Pancreas (tissue), 10 donors: ENCODE measurements around the gene ACSF3. TPM values are rescaled to one million over a fixed set of nuclear protein-coding genes. Genes with fewer than 3 reads are reported as not detected.

Source experiments
- ATAC-seq, 4 donors: fragments of 200-7000 bp; cut with Tn5 transposase; one replicate each; pipeline versions ENCODE4 v1.8.0 to v1.9.1; 2020; ENCODE audit warnings: mild to moderate bottlenecking in 4 of 4, moderate library complexity in 4 of 4
- DNase-seq, 6 donors: peaks; one replicate each; pipeline ENCODE4 v3.0.0-alpha.2; 2020
- FAIRE-seq: peaks from 2 replicates; lab custom pipeline; 2012; peaks lifted over from hg19 to GRCh38; lab: Jason Lieb, UNC
- H3K27ac ChIP-seq, 4 donors: fragments of 200-600 bp; sonication (generic); 1 replicate in 3 of 4; 2 replicates in 1 of 4; pipeline versions ENCODE4 v1.5.0 to v1.8.0; 2020
- H3K27me3 ChIP-seq, 4 donors: fragments of 200-600 bp; one replicate each; pipeline ENCODE4 v1.8.0; 2021
- H3K36me3 ChIP-seq, 3 donors: fragments of 200-600 bp; sonication (generic) in 1 of 3; one replicate each; pipeline versions ENCODE4 v1.5.0 to v1.8.0; 2020 to 2021
- H3K4me1 ChIP-seq, 3 donors: fragments of 200-600 bp; one replicate each; pipeline ENCODE4 v1.8.0; 2021
- H3K4me3 ChIP-seq, 4 donors: fragments of 200-600 bp; sonication (generic) in 2 of 4; one replicate each; pipeline versions ENCODE4 v1.5.0 to v1.8.0; 2020 to 2021
- H3K9me3 ChIP-seq, 4 donors: fragments of 200-600 bp; one replicate each; pipeline ENCODE4 v1.8.0; 2021
- CTCF ChIP-seq, 4 donors: fragments of 200-600 bp; sonication (generic) in 3 of 4; IDR thresholded peaks; one replicate each; pipeline versions ENCODE4 v1.5.0 to v1.8.0; 2021; ENCODE audit warnings: antibody characterized with exemption in 4 of 4
- WGBS, 2 donors: extraction: QIAGEN DNeasy Blood & Tissue Kit; methylation state at CpG; one replicate each; pipeline ENCODE4 v1.1.7; 2013; 5-methylcytosine and 5-hydroxymethylcytosine counted together
- intact Hi-C, 3 donors: fragments of 100-400 bp; cut with DNase I; formaldehyde crosslinking; loops; one replicate each; pipeline versions ENCODE4 v1.11.1 to v1.14.2; 2022
- polyA plus RNA-seq, 2 donors: library from polyadenylated mRNA; stranded (reverse); fragments of 200-250 nt; gene quantifications; one replicate each; pipeline ENCODE4 v1.2.3, GENCODE V29; 2013
- total RNA-seq, 6 donors: library from RNA; stranded (reverse); fragmentation: NEBNext Ultra II Directional in 4 of 6; extraction: Animal tissue kit (Norgen Biotek cat#: 25700) in 4 of 6; gene quantifications; one replicate each; pipeline versions ENCODE4 v1.2.1 to v1.2.4, GENCODE V29; 2021 to 2023
- donor health status: healthy with polysubstance abuse.
- donor health status: DM: no; HTN: no; CAD: no; lungs with moderate emphysema.
- donor health status: DM: no; HTN: no; CAD: no.
- donor health status: control.
- donor health status: control.
- donor health status: Bipolar disorder and iron deficiency.
- donor health status: DM: yes; HTN: yes; CAD: no.
- donor health status: DM: no; HTN: no; CAD: no.
- donor health status: DM: no; HTN: no; CAD: no.
- donor health status: DM: yes; HTN: yes; CAD: no.

ACSF3 gene
- total and polyA plus RNA-seq, 8 donors: 17.3 to 36.9 (median 20.8) TPM

GRCh38 chr16:89054714-89055113 lies 38.9 kb upstream of the ACSF3 start:
- no peak overlapping the region for H3K4me3 ChIP-seq
- peaks cover 0 to under 1% (median 0%) of the 10 kb centered on the region in 4 donors for H3K27me3 ChIP-seq
- WGBS, 2 donors: 65 to 67% methylated on average over 10 to 11 of the region's 11 CpGs
- FAIRE-seq (no peak), ATAC-seq (no peak), DNase-seq (peak in 1 of 6 donors; percentile 53)
- no peaks in the 10 kb centered on the region for H3K9me3 ChIP-seq
- H3K27ac ChIP-seq: no peak overlapping the region
- intact Hi-C loops: no loop called here
- no peaks in the 10 kb centered on the region for H3K4me1 ChIP-seq
- no peaks in the 10 kb centered on the region for H3K36me3 ChIP-seq
- no peak for TF ChIP-seq CTCF (IDR thresholded peaks at IDR 0.05)

GRCh38 chr16:89055313-89055712 lies 38.3 kb upstream of the ACSF3 start:
- H3K4me1 ChIP-seq: no peaks in the 10 kb centered on the region
- no peaks in the 10 kb centered on the region for H3K9me3 ChIP-seq
- intact Hi-C loops: no loop called here
- no peak for ATAC-seq
- no peaks in the 10 kb centered on the region for H3K27me3 ChIP-seq
- WGBS, 2 donors: 65 to 75% methylated on average over 13 to 15 of the region's 15 CpGs
- no peak overlapping the region for H3K4me3 ChIP-seq
- peak in 1 of 6 donors; percentile 52 for DNase-seq
- TF ChIP-seq CTCF (IDR thresholded peaks at IDR 0.05): no peak
- H3K27ac ChIP-seq: no peak overlapping the region
- FAIRE-seq: no peak
- no peaks in the 10 kb centered on the region for H3K36me3 ChIP-seq

GRCh38 chr16:89055894-89056555 lies 37.6 kb upstream of the ACSF3 start:
- Histone ChIP-seq H3K9me3 (no peaks in the 10 kb centered on the region), H3K36me3 (no peaks in the 10 kb centered on the region), H3K4me3 (no peak overlapping the region), H3K27ac (no peak overlapping the region), H3K4me1 (no peaks in the 10 kb centered on the region), H3K27me3 (no peaks in the 10 kb centered on the region)
- 62 to 77% methylated on average over 25 of the region's 25 CpGs for WGBS, 2 donors
- no peak for ATAC-seq
- intact Hi-C loops: no loop called here
- no peak for TF ChIP-seq CTCF (IDR thresholded peaks at IDR 0.05)
- no peak for DNase-seq
- FAIRE-seq: no peak

- H3K9me3 ChIP-seq: no peaks in the 10 kb centered on the region
- no peak for DNase-seq
- no peak overlapping the region for H3K27ac ChIP-seq
- H3K36me3 ChIP-seq: no peaks in the 10 kb centered on the region
- intact Hi-C loops: no loop called here
- TF ChIP-seq CTCF (IDR thresholded peaks at IDR 0.05): no peak
- H3K27me3 ChIP-seq: no peaks in the 10 kb centered on the region
- no peak overlapping the region for H3K4me3 ChIP-seq
- 59 to 66% methylated on average over 11 of the region's 11 CpGs for WGBS, 2 donors
- H3K4me1 ChIP-seq: no peaks in the 10 kb centered on the region
- ATAC-seq: no peak
- FAIRE-seq: no peak
Observed at GRCh38 chr16:89056592-89056991, 37.1 kb upstream of the ACSF3 start.

- DNase-seq (no peak), FAIRE-seq (no peak), ATAC-seq (no peak)
- Histone ChIP-seq H3K27ac (no peak overlapping the region), H3K4me1 (no peaks in the 10 kb centered on the region), H3K27me3 (no peaks in the 10 kb centered on the region), H3K9me3 (no peaks in the 10 kb centered on the region), H3K36me3 (no peaks in the 10 kb centered on the region), H3K4me3 (no peak overlapping the region)
- WGBS, 2 donors: 50 to 61% methylated on average over 9 of the region's 9 CpGs
- TF ChIP-seq CTCF (IDR thresholded peaks at IDR 0.05): no peak
- intact Hi-C loops: no loop called here
Observed at GRCh38 chr16:89057738-89058137, 35.9 kb upstream of the ACSF3 start.
